Muscle of arm (tissue), 12 donors: ENCODE data around the gene USP7. TPM values are rescaled to one million over a fixed set of nuclear protein-coding genes. Genes with fewer than 3 reads are reported as not detected.
A peak's percentile ranks its signal among the peaks of the same experiment; 100 is the strongest.

Experiments
- DNase-seq: peaks from one replicate; pipeline ENCODE4 v3.0.0-alpha.2; 2013
- polyA plus RNA-seq, 12 donors: library from polyadenylated mRNA; unstranded; fragments of 120-200 nt; gene quantifications; one replicate each; pipeline ENCODE4 v1.2.1, GENCODE V29; 2013; ENCODE audit not compliant: insufficient read length in 12 of 12

The USP7 gene
- polyA plus RNA-seq, 12 donors, result 53.8 to 107 (median 76.1) TPM

- DNase-seq, result no peak
Measured at GRCh38 chr16:8955828-8956227, 7.9 kb downstream of the USP7 start.

GRCh38 chr16:8953064-8953463 lies 10.6 kb downstream of the USP7 start:
- DNase-seq, result no peak

- no peak for DNase-seq
Measured at GRCh38 chr16:8952281-8952751, 11.4 kb downstream of the USP7 start.

GRCh38 chr16:8951447-8952280 lies 12.0 kb downstream of the USP7 start:
- DNase-seq, result no peak

- no peak for DNase-seq
Measured at GRCh38 chr16:8950580-8951077, 13.1 kb downstream of the USP7 start.

- no peak for DNase-seq
Measured at GRCh38 chr16:8949536-8950418, 13.9 kb downstream of the USP7 start.

GRCh38 chr16:8948831-8949230 lies 14.9 kb downstream of the USP7 start:
- DNase-seq, result no peak

- no peak for DNase-seq
Measured at GRCh38 chr16:8948069-8948593, 15.6 kb downstream of the USP7 start.

GRCh38 chr16:8946544-8946943 lies 17.2 kb downstream of the USP7 start:
- no peak for DNase-seq

GRCh38 chr16:8945626-8946296 lies 17.9 kb downstream of the USP7 start:
- no peak for DNase-seq

GRCh38 chr16:8943966-8944759 lies 19.5 kb downstream of the USP7 start:
- no peak for DNase-seq

- no peak for DNase-seq
Measured at GRCh38 chr16:8943001-8943763, 20.5 kb downstream of the USP7 start.

GRCh38 chr16:8941718-8942344 lies 21.9 kb downstream of the USP7 start:
- DNase-seq, result no peak

- no peak for DNase-seq
Measured at GRCh38 chr16:8937803-8938202, 25.9 kb downstream of the USP7 start.

GRCh38 chr16:8936421-8936820 lies 27.3 kb downstream of the USP7 start:
- DNase-seq, result no peak

GRCh38 chr16:8935989-8936388 lies 27.7 kb downstream of the USP7 start:
- DNase-seq, result no peak

GRCh38 chr16:8934601-8935000 lies 29.1 kb downstream of the USP7 start:
- no peak for DNase-seq

- peak; percentile 73 for DNase-seq
Measured at GRCh38 chr16:8931859-8932258, 31.8 kb downstream of the USP7 start.

GRCh38 chr16:8929086-8929748 lies 34.5 kb downstream of the USP7 start:
- DNase-seq, result no peak
